GM21723 (cell line): ENCODE data around the gene ASS1.

Experiments used
- ATAC-seq: cut with Tn5 transposase; IDR thresholded peaks from one replicate; pipeline ENCODE4 v1.9.1; 2021; ENCODE audit warnings: mild to moderate bottlenecking, moderate library complexity; ENCODE audit not compliant: unreplicated experiment

The ASS1 gene

DNA sequence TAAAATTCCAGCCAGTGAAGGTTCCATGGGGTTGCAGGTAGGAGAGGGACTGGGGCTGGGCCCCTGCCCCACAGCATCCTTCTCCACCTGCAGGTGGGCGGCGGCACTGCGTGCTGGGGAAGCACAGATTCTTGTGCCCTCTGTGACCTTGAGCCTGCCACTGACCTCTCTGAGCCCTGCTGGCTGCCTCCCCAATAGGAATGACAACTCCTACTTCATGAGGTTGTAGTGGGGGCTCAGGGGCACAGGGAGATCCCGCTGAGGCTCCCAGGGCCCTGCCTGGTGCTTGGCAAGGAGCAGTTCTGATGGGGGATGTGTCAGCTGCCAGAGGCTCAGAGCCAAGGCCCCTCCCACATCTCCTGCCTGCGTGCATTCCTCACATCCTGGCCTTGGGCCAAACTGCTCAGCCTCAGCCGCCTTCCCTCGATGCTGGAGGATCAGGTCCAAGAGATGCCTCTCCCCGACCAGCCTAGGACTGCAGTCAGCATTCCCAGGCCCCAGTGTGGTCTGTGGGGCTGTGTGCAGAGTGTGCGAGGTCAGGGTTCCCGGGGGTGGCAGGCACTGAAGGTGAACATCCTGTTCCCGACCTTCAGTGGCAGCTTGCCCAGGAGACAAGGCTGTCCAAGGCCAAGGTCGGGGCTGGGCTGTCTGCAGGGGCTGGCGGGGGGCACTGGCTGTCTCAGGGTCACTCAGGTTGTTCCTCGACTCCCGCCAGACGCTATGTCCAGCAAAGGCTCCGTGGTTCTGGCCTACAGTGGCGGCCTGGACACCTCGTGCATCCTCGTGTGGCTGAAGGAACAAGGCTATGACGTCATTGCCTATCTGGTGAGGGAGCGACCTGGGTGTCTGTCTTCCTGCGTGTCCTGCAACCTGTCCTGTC is 7.0 kb downstream of the ASS1 start:
- ATAC-seq: no peak

DNA sequence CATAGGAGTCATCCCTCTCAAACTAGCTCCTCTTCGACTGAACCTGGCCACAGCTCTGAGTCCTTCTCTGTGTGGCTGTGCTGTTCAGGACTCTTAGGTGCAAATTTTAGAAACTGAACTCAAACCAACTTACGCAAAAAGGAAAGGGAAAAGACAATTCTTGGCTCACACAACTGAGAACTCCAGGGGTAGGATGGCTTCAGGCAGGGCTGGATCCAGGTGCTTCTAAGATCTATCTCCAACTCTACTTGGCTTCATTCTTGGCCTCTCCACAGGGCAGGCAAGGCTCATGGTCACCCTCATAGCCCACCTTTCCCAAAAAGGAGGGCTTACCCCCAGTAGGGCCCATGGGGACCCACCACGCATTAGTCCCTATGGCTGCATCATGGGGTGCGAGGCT is 8.1 kb downstream of the ASS1 start:
- no peak for ATAC-seq

DNA sequence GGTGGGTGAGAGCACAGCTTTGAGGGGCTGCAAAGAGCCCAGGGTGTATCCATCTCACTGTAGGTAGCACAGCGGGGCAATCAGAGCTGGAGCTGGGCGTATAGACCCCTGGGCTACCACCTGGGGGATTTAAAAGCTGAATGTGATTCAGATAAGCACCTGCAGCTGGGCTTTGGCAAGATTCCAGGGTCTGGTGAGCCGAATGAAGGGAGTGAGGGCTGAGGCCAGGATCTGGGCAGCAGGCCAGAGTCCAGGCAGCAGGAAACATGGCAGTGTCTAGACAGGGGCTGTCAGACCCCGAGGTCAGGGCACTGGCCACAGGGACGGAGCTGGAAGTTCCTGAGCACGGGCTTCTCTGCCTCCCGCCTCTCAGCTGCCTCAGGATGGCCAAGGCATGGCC is 8.7 kb downstream of the ASS1 start:
- no peak for ATAC-seq

DNA sequence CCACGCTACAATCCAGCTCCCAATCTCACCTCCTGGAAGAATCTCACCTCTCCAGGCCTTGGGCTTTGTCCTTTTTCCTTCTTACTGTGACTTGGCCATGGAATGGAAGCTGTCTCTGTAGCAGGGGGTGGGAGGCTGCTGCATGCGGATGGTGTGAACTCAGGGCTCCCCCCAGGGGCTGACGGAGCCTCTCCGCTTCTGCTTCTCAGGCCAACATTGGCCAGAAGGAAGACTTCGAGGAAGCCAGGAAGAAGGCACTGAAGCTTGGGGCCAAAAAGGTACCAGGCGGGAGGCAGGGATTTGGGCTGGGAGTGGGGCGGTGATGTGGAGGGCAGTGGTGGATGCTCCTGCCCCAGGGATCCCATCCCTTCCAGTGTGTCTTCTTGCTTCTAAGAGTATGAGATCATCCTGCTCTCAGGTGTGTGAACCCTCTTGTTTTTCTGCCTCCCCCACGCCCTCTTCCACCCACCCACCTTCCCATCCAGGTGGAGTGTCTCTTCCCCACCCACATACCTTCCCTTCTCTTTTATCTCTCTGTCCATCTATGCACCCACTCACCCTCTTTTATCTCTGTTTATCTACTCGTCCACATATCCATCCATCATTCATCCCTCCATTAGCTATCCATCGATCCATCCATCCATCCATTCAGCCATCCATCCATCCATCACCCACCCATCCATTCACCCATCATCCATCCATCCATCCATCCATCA is 9.5 kb downstream of the ASS1 start:
- no peak for ATAC-seq

DNA sequence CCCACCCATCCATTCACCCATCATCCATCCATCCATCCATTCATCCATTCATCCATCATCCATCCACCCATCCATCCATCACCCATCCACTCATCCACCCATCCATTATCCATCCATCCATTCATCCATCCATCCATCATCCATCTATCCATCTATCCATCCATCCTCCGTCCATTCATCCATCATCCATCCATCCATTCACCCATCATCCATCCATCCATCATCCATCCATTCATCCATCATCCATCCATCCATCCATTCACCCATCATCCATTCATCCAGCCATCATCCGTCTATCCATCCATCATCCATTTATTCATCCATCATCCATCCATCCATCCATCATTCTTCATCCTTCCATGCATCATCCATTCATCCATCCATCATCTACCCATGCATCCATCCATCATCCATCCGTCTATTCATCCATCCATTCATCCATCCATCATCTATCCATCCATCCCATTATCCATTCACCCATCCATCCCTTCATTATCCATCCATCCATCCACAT is 10.1 kb downstream of the ASS1 start:
- no peak for ATAC-seq

DNA sequence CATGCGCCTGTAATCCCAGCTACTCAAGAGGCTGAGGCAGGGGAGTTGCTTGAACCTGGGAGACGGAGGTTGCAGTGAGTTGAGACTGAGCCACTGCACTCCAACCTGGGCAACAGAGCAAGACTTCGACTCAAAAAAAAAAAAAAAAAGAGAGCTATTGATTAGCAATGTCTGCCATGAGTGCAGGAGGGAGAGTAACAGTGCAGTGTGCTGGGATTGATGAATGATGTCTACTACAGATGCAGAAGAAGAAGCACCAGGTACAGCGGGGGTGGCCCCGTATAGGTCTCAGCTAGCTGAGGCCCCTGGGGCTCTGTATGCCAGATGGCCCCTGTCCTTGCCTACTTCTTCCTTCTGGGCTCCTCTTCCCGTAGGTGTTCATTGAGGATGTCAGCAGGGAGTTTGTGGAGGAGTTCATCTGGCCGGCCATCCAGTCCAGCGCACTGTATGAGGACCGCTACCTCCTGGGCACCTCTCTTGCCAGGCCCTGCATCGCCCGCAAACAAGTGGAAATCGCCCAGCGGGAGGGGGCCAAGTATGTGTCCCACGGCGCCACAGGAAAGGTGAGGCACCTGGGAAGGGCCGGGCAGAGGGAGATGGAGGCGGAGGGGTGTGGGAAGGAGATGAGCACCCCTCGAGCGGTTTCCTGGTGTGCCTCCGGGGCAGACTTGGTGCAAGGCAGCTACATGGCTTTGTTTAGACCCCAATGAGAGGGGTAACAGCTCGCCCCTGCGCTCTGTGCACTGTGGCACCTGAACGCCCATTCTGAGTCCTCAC is 13.5 kb downstream of the ASS1 start:
- ATAC-seq: no peak

DNA sequence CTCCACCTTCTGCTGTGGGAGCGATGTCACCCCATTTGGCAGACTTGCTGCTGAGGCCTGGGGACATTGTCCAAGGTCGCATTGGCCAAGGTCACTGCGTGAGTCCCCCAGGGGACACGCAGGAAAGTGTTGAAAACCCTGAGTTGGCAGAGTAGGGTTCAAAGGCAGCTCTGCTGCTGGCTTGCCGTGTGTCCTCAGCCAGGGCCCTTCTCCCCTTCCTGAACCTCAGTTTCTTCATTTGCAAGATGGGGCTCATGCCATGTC is 14.0 kb downstream of the ASS1 start:
- no peak for ATAC-seq

DNA sequence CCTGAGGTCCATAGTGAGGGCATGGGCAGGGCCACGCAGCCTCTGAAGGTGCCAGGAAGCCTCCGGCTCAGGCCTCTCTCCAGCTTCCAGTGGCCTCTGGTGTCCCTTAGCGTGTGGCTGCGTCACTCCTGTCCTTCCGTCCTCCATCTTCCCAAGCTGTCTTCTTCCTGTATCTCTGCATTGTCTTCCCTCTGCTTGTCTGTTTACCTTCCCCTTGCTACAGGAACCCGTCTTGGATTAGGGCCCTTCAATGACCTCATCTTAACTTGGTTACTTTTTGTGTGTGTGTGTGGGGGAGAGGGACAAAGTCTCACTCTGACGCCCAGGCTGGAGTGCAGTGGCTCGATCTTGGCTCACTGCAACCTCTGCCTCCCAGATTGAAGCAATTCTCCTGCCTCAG is 14.4 kb downstream of the ASS1 start:
- ATAC-seq: no peak

DNA sequence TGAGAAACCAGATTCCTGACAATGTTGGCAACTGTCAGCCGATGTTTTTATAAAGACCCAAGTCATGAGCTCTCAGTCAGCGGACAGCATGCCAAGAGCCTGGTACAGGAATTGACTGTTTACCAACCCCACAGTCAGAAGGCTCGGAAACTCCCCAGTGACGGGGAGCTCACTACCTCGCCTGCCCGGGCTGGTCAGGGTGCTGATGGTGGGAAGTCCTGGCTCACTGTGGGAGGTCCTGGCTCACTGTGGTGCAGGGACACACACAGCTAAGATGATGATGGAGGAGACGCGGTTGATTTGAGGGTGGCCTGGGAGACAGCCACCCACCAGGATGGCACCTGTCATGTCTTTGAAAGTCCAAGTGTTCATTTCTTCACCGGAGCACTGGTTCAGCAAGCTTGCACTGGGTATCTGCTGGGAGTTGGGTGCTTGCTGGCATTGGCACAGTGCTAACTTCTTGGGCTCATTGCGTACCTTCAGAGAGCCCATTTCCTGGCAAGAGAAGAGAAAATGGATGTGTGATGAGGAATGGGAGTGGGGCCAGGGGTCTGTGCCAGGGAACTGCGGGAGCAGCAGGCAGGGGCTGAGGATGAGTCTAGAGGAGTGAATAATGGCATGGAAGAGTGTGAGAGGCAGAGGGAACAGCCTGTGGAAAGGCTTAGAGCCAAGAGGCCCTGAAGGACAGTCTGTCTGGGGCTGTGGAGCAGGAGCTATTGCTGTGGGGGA is 15.3 kb downstream of the ASS1 start:
- ATAC-seq: no peak

DNA sequence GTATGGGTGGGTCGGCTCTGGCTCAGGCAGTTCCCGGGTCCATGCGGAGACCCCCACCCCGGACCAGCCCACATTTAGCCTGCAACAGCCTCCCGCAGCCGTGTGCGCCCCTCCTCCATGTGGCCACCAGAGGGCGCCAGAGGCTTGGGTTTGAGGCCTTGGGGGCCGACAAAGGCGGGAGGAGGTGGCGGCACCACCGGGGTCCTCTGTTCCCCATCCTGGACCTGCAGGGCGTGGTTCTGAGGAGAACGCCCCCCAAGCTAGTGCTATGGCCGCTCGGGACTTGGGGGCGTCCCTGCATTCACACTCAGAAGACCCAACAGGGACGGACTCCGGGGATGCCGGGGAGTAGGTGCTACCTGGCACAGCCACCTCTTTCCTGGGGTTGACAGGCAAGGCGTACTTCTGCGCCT is 16.5 kb downstream of the ASS1 start:
- no peak for ATAC-seq

DNA sequence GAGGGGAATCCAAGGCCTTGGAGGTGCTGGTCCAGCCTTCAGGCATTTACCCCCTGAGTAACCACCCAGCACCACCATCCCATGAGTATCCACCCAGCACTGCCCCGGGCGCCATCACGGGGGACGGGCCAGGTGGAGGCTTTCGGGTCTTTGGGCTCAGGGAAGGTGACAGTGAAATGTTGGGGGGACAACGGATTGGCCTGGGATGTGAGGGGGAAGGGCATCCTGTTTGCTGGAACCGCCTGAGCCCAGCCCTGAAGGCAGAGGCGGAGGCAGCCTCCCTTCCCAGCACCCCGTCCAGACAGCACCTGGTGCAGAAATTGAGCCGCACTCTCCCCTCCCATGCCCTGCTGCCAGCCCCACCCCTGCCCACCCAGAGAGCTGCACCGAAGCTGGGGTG is 17.0 kb downstream of the ASS1 start:
- ATAC-seq: no peak

DNA sequence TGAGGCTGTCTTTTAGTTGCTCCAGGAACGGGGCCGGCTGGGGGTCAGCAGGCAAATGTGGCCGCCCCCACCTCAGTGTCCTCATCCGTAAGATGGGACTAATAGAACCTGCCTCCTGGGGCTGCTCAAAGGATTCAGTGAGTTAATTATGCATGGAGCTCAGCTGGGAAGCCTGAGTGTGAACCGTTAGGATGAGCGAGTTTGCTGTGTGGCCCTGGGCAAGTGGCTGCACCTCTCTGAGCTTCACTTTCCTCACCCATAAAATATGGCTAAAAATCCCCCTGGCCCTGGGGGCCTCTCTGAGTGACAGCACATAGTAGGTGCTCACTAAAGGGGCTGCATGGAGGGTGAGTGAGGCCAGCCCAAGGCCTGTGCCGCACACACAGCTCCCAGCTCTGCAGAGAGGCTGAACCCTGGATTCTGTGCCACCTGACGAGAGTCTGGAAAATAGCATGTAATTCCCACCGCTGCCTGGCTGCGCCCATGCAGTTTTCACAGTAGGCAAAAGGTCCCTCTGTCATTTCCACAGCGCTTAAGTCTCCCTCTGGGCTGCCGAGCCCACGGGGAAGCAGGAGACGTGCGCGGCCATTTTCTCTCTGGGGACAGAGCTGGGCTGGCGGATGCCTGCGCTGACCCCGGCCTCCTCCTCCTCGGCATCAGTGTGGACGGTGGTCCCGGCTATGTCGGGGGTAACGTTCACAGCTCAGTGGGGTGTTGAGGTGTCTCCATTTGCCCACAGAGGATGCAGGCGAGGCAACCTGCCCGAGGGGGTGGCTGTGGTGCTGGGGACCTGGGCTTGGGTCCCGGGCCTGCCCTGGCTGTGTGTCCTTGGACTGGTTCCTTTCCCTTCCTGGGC is 18.2 kb downstream of the ASS1 start:
- ATAC-seq: no peak

DNA sequence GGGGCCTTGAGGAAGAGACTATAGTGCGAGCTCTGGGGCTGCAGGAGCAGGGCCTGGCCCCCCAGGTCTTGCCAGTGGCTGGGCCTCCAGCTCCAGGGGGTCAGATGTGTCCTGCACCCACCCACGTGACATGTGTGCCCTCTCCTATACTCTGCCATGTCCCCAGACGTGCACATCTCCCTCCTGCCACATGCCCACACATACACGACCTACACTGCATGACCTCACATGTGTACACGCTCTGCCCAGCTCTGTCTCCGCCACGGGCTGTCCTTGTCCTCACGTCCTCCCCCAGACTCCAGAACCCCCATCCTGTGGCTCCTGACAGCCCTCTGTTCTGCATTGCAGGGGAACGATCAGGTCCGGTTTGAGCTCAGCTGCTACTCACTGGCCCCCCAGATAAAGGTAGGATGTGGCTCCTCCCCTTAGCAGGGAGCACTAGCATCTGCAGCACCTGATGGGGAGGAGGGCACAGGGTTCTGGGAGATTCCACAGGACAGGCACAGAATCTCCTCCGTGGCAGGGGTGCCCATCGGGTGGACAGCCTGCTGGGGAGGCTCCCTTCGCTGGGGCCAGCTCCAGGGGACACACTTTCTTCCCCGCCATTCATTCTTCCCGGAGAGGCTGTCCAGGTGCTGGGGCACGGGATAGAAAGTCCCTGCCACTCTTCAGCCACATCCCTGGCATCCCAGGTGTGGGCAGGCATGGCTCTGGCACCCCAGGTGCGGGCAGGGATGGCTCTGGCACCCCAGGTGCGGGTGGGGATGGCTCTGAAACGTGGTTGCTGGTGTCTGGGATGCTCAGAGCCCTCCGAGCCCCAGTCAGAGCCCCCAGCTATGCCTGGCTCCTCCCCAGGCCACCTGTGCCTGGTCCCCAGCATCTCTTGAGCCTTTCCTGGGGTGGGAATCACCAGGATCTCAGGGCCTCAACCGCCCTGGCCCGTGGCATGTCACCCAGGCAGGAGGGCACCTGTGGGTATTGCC is 19.3 kb downstream of the ASS1 start:
- ATAC-seq: no peak

DNA sequence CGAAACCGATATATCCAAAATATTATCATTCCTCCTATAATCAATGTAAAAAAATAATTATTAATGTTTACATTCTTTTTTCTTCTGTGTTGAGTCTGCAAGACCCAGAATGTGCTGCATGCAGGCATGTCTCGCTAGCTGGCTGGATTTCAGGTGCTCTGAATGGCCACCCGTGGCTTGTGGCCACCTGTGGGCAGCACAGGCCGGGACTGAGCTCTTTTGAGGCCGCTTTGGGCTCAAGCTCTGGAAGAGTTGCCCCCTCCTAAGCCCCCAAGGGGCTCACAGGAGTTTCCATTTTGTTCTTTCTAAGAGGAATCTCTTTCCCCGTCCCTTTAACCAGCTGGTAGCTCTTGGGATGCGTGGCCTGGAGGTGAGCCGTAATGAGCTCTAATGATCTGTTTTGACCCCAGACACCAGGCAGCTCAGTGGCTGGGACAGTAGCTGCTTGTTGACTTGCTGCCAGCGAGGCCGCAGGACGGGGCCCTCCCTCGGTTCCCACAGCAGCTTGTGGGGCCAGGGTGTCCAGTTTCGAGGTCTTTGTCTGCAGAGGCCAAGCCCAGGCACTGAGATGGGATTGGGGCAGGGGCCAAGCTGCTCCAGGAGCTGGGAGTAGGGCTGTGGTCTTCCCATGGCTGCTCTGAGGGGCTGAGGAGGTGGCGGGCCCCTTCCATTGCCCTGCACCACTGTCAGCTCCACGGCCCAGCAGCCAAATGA is 20.8 kb downstream of the ASS1 start:
- ATAC-seq: no peak

DNA sequence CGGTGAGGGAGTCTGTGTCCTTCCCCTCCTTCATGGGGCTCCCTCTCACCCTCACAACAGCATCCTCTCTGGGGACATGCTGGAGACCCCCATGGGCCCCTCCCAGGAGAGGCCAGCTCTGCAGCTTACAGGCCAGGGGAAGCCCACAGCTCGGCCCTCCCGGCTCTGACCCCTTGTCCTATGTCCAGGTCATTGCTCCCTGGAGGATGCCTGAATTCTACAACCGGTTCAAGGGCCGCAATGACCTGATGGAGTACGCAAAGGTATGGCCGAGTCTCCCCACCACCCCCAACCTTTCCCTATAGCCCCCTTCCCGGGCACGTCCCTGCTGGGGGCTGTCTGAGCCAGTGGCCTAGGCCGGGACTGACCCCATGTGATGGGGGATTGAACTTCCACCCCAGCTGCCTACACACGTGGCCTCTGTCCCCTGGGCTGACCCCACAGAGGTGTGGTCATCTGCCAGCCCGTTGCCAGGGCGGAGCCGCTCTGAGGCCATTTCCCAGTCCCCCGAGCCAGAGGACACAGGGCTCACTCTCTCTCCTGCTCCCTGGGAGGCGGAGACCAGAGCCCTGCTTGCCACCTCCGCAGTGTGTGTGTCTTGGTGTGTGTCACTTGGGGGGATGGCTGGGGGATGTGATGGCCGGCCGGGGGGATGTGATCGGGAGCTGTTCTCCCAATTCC is 21.9 kb downstream of the ASS1 start:
- ATAC-seq: no peak

DNA sequence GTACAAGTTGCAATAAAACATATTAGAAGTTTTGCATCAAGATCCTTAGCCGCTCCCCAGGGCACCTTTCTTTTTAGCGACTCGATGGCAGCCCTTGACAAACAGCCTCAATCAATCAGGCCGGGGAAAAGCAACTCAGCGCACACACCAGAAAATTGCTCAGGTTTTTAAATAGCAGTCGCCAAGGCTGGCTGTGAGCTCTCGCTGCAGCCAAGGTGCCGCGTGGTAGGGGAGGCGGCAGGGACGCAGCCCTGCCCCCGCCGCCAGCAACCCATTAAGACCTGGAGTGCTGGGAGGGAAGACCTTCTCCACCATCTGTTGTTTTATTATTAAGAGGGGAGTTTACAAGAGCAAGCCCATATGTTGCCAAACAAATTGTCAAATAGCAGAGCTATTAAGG is 22.6 kb downstream of the ASS1 start:
- ATAC-seq: no peak

DNA sequence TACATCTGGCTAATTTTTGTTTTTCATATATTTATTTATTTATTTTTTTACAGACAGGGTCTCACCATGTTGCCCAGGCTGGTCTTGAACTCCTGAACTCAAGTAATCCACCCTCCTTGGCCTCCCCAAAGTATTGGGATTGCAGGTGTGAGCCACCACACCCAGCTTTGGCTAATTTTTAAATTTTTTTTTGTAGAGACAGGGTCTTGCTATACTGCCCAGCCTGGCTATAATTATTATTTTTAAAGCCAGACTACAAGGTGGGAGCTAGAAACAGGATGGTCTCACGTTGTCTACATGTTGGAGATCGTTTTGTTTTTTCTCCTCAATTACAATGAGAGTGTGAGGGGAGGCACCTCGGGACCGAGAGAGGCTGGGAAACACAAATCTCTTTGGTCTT is 23.8 kb downstream of the ASS1 start:
- no peak for ATAC-seq

DNA sequence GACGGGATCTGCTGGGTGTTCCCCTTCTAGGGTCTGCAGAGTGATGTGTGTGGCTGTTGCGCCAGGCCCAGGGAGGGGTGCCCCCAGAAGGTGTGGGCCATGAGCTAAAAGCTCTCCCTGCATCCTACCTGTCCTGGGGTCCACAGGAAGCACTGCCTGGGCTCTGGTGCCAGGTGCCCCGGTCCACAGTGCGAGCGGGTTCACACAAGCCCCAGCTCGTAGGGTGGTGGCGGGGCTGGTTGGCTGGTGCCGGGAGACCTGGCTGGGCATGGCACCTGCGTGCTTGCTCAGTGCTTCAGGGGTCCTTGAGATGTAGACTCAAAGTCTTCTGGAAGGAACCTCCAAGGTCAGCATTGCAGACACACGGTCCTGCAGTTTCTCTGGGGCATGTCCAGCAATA is 25.5 kb downstream of the ASS1 start:
- ATAC-seq: no peak
